ENCODE data around the gene RAB3IP.

The RAB3IP gene

DNA sequence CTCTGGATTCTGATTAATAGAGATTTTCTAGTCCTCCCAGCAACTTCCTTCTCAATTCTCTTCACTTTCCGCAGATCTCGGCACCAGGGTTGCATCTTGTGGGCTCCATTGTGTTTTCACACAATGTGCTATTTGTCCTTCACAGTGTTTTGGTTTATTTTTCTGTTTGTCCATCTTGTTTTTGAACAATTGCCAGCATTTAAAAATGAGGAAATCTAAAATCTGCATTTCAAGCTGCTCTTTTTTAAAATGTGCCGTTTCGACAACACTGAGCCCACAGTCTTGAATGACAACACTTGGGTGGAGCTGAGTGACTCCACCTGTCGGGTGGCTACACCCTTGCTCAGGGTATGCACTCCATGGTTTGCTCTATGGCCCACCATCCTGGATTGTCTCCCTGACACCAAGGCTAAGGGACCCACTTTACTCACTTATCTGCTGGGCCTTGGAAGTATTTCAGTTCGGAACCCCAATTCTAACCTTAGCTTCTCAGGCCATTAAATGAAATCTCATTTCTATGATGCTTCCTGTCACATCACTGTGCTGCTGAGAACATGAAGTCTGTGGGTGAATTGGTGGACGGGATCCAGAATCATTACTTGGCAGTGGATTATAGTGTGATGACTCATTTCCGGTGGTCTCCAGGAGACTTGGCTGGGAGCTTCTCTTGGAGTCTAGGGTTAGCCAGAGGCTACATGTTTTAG, 82.9 kb downstream of the RAB3IP start:
- Histone ChIP-seq H3K36me3 (ENCODE audit: insufficient read depth, low read depth, low read length) (no peaks in the 10 kb centered on the region), H3K4me1 (ENCODE audit: insufficient read depth, low read length) (peaks cover 5% of the 10 kb centered on the region; the same call in 1 of the 2 replicates), H3K9me3 (ENCODE audit: insufficient read depth, low read depth, low read length) (no peaks in the 10 kb centered on the region), H3K9ac (ENCODE audit: low read depth, low read length) (no peak overlapping the region), H3K27me3 (ENCODE audit: insufficient read depth, low read length) (no peaks in the 10 kb centered on the region), H3K27ac (ENCODE audit: low read length) (no peak overlapping the region), H3K4me3 (ENCODE audit: low read length) (no peak overlapping the region)

- Histone ChIP-seq H3K4me3 (ENCODE audit: low read length) (no peak overlapping the region), H3K27me3 (ENCODE audit: insufficient read depth, low read length) (no peaks in the 10 kb centered on the region), H3K4me1 (ENCODE audit: insufficient read depth, low read length) (peaks cover 5% of the 10 kb centered on the region; the same call in 1 of the 2 replicates), H3K36me3 (ENCODE audit: insufficient read depth, low read depth, low read length) (no peaks in the 10 kb centered on the region), H3K27ac (ENCODE audit: low read length) (no peak overlapping the region), H3K9me3 (ENCODE audit: insufficient read depth, low read depth, low read length) (no peaks in the 10 kb centered on the region), H3K9ac (ENCODE audit: low read depth, low read length) (no peak overlapping the region)
These were observed 83.7 kb downstream of the RAB3IP start for GRCh38 chr12:69822201-69822860.

GRCh38 chr12:69824028-69824427, 85.4 kb downstream of the RAB3IP start:
- no peaks in the 10 kb centered on the region for H3K36me3 ChIP-seq (ENCODE audit: insufficient read depth, low read depth, low read length)
- H3K4me1 ChIP-seq (ENCODE audit: insufficient read depth, low read length) = peaks cover 5% of the 10 kb centered on the region; the same call in 1 of the 2 replicates
- no peak overlapping the region for H3K4me3 ChIP-seq (ENCODE audit: low read length)
- no peaks in the 10 kb centered on the region for H3K27me3 ChIP-seq (ENCODE audit: insufficient read depth, low read length)
- H3K9ac ChIP-seq (ENCODE audit: low read depth, low read length) = no peak overlapping the region
- H3K9me3 ChIP-seq (ENCODE audit: insufficient read depth, low read depth, low read length) = no peaks in the 10 kb centered on the region
- no peak overlapping the region for H3K27ac ChIP-seq (ENCODE audit: low read length)

- Histone ChIP-seq H3K4me3 (ENCODE audit: low read length) (no peak within 1 kb of the TSS), H3K9me3 (ENCODE audit: insufficient read depth, low read depth, low read length) (no peaks in the 10 kb centered on the region), H3K27me3 (ENCODE audit: insufficient read depth, low read length) (no peaks in the 10 kb centered on the region), H3K9ac (ENCODE audit: low read depth, low read length) (no peak within 1 kb of the TSS), H3K27ac (ENCODE audit: low read length) (no peak within 1 kb of the TSS), H3K4me1 (ENCODE audit: insufficient read depth, low read length) (peaks cover 5% of the 10 kb centered on the region; the same call in 1 of the 2 replicates), H3K36me3 (ENCODE audit: insufficient read depth, low read depth, low read length) (no peaks in the 10 kb centered on the region)
These were observed 86.4 kb downstream of the RAB3IP start, which contains the start of gene MYRFL for GRCh38 chr12:69824966-69825560. Gene MYRFL (plus strand): TSS chr12:69825227. CDS start chr12:69825518, 291 bp downstream.

DNA sequence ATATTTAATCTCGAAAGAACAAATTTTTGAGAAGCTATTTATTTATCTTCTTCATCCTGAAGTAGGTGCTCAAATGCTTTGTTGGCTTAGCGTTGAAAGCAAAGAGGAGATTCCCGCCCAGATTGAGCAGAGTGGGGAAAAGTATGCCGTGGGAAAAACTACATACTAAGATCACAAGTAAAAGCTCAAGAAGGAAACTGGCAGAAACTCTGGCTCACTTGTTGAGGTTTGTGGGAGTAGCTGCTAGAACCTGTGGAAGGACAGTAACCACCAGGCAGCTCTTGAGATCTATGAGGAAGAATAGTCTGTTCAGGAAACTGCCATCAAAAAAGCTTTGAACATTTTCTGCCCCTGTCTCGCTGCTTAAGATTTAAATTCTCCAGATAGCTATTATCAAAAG, 90.2 kb downstream of the RAB3IP start:
- Histone ChIP-seq H3K9ac (ENCODE audit: low read depth, low read length) (no peak overlapping the region), H3K4me3 (ENCODE audit: low read length) (no peak overlapping the region), H3K27me3 (ENCODE audit: insufficient read depth, low read length) (no peaks in the 10 kb centered on the region), H3K27ac (ENCODE audit: low read length) (no peak overlapping the region), H3K4me1 (ENCODE audit: insufficient read depth, low read length) (no peaks in the 10 kb centered on the region), H3K9me3 (ENCODE audit: insufficient read depth, low read depth, low read length) (no peaks in the 10 kb centered on the region), H3K36me3 (ENCODE audit: insufficient read depth, low read depth, low read length) (no peaks in the 10 kb centered on the region)

- H3K36me3 ChIP-seq (ENCODE audit: insufficient read depth, low read depth, low read length) = no peaks in the 10 kb centered on the region
These were observed 95.0 kb downstream of the RAB3IP start for GRCh38 chr12:69833696-69834095.

DNA sequence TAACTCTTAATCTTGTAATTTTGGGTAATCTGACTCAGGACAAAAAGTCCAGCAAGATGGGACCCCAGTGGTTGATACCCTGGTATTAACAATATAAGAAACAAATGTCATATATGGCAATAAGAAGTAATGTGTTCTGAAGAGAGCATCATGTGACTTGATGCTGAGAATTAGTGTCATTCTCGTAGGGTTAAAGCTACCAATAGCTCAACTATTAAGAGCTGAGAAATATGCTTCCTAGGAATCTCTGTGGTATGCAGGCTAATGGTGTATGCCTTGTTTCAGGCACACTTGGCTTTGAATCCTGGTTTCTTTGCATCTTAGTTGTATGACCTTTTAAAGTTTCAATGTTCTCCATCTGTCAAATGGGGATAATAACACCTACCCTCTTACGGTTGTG, 95.5 kb downstream of the RAB3IP start:
- Histone ChIP-seq H3K4me1 (ENCODE audit: insufficient read depth, low read length) (no peaks in the 10 kb centered on the region), H3K9ac (ENCODE audit: low read depth, low read length) (no peak overlapping the region), H3K4me3 (ENCODE audit: low read length) (no peak overlapping the region), H3K27ac (ENCODE audit: low read length) (no peak overlapping the region), H3K36me3 (ENCODE audit: insufficient read depth, low read depth, low read length) (no peaks in the 10 kb centered on the region), H3K9me3 (ENCODE audit: insufficient read depth, low read depth, low read length) (no peaks in the 10 kb centered on the region), H3K27me3 (ENCODE audit: insufficient read depth, low read length) (no peaks in the 10 kb centered on the region)

More at GRCh38 chr12:69833696-69834095, 95.0 kb downstream of the RAB3IP start:
- Histone ChIP-seq H3K27me3 (ENCODE audit: insufficient read depth, low read length) (no peaks in the 10 kb centered on the region), H3K27ac (ENCODE audit: low read length) (no peak overlapping the region), H3K4me3 (ENCODE audit: low read length) (no peak overlapping the region), H3K9ac (ENCODE audit: low read depth, low read length) (no peak overlapping the region), H3K4me1 (ENCODE audit: insufficient read depth, low read length) (no peaks in the 10 kb centered on the region), H3K9me3 (ENCODE audit: insufficient read depth, low read depth, low read length) (no peaks in the 10 kb centered on the region)

DNA sequence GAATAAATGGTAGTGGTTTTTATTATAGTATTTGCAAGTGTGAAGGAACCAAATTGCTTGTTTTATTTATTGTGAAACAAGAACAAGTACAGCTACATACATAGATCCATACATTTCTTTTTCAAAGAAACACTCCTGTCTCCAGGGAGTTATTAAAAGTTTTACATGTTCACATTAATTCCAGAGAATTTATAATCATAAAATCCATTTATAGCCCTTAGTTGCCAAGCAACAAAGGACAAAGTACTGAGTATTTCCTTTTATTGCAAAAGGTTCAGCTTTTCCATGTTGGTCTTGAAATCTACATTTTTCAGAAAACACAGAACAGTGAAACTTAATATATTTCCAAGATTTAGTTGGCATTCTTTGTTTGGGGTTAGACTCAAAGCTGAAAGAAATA, 95.9 kb downstream of the RAB3IP start:
- Histone ChIP-seq H3K27ac (ENCODE audit: low read length) (no peak overlapping the region), H3K27me3 (ENCODE audit: insufficient read depth, low read length) (no peaks in the 10 kb centered on the region), H3K9me3 (ENCODE audit: insufficient read depth, low read depth, low read length) (no peaks in the 10 kb centered on the region), H3K4me1 (ENCODE audit: insufficient read depth, low read length) (no peaks in the 10 kb centered on the region), H3K9ac (ENCODE audit: low read depth, low read length) (no peak overlapping the region), H3K4me3 (ENCODE audit: low read length) (no peak overlapping the region), H3K36me3 (ENCODE audit: insufficient read depth, low read depth, low read length) (no peaks in the 10 kb centered on the region)

DNA sequence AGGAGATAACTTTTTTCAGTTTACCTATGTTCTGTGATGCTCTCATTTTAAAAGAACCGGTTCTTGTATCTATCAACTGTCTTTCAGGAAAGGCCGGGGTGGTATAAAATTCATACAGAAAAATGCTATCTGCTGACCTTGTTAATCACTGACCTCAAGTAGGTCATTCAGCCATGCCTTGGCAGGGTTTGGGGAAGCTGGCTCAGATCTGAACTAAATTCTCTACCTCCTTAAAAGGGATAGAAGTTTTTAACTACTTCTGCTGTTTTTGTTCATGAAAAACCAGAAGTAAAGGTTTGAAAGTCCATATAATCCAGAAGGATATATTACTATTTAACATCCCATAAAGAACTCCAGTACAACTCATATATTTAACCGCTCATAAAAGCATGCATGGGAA, 96.4 kb downstream of the RAB3IP start:
- H3K9ac ChIP-seq (ENCODE audit: low read depth, low read length) = no peak overlapping the region
- no peak overlapping the region for H3K27ac ChIP-seq (ENCODE audit: low read length)
- no peaks in the 10 kb centered on the region for H3K27me3 ChIP-seq (ENCODE audit: insufficient read depth, low read length)
- no peak overlapping the region for H3K4me3 ChIP-seq (ENCODE audit: low read length)
- no peaks in the 10 kb centered on the region for H3K36me3 ChIP-seq (ENCODE audit: insufficient read depth, low read depth, low read length)
- H3K4me1 ChIP-seq (ENCODE audit: insufficient read depth, low read length) = no peaks in the 10 kb centered on the region
- H3K9me3 ChIP-seq (ENCODE audit: insufficient read depth, low read depth, low read length) = no peaks in the 10 kb centered on the region

DNA sequence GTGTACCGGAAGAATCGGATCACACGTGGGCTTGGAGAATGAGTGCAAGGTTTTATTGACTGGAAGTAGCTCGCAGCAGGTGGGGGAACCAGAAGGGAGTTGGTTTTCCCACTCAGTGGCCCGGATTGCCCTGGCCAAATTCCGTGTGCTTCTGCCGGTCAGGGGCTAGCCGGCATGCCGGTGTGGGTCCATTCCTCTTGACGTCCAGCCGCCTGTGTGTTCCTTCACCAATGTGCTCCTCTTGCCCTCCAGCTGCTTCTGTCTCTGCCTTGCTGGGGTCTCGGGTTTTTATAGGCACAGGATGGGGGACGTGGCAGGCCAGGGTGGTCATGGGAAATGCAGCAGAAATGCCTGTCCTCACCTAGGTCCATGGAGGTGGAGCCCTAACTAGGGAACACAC, 97.4 kb downstream of the RAB3IP start:
- Histone ChIP-seq H3K27ac (ENCODE audit: low read length) (no peak overlapping the region), H3K9me3 (ENCODE audit: insufficient read depth, low read depth, low read length) (no peaks in the 10 kb centered on the region), H3K4me1 (ENCODE audit: insufficient read depth, low read length) (no peaks in the 10 kb centered on the region), H3K27me3 (ENCODE audit: insufficient read depth, low read length) (no peaks in the 10 kb centered on the region), H3K9ac (ENCODE audit: low read depth, low read length) (no peak overlapping the region), H3K4me3 (ENCODE audit: low read length) (no peak overlapping the region), H3K36me3 (ENCODE audit: insufficient read depth, low read depth, low read length) (no peaks in the 10 kb centered on the region)

DNA sequence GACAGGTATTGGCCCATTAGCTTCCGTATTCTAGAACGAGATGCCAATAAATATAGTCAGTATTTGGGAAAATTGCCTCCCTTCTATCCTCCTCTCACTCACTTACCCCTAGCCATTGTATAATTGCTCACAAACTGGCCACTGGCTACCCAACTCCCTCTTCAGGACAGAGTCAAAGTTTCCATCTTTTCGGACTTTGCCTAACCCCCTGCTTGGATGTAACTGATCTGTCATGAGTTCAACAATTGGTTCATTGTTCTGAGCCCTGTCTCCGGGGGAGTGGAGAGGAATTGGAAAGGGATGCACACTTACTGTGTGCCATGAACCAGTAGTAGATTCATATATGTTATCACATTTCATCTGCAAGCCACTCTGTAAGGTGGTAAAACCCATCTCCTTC, 98.5 kb downstream of the RAB3IP start:
- Histone ChIP-seq H3K4me1 (ENCODE audit: insufficient read depth, low read length) (no peaks in the 10 kb centered on the region), H3K4me3 (ENCODE audit: low read length) (no peak overlapping the region), H3K27ac (ENCODE audit: low read length) (no peak overlapping the region)

More for the DNA sequence above, 98.5 kb downstream of the RAB3IP start:
- no peak overlapping the region for H3K9ac ChIP-seq (ENCODE audit: low read depth, low read length)
- H3K36me3 ChIP-seq (ENCODE audit: insufficient read depth, low read depth, low read length) = no peaks in the 10 kb centered on the region
- H3K9me3 ChIP-seq (ENCODE audit: insufficient read depth, low read depth, low read length) = no peaks in the 10 kb centered on the region
- no peaks in the 10 kb centered on the region for H3K27me3 ChIP-seq (ENCODE audit: insufficient read depth, low read length)

Measured in iPS-20b (cell line).